Measurements from ENCODE around the gene PAWR.

Gene PAWR

DNA sequence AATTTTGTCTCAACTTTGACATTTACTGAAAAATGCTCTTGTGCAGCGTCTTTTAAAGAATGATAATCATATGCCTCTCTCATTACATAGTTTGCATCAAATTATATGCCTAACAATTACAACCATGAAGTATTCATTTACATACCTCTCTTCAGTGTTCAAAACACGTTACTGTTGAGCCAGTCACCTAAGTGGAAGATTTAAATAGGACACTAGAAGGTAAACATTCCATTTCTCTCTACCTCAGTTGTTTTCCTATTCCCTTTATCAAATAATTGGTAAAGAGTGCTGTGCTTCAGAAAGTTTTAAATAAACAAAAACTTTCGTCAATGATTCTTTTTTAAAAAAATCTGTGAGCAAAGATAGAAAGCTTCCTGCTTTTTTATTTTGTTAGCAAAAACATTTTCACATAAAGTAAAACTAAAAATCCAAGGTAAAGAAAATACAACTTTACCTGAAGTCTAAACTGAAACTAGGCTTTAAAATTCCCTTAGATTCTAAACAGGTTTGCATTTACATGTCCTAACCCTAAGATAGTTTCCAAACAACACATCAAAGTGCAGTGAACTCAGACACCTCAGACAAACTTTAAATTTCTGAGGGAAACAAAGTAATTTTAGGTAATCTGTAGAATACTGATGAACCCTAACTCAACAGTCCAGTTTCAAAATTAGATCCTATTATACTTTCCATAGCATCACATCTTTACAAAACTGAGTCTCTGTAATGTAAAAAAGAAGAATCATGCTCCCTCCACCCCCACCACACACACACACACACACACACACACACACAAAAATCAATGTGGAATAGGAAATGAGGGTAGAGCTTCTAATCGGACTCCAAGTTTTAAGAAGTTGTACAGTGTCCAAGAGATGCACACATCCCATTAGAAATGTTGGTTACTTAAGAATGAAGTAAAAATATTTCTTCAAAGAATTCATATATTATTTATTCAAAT lies 46.2 kb downstream of the PAWR start:
- Histone ChIP-seq H2BK5ac (ENCODE audit: low read depth, low read length, poor library complexity) (no peak overlapping the region), H3K27ac (ENCODE audit: low read depth, low read length) (no peak overlapping the region), H3K9me3 (ENCODE audit: insufficient read depth, low read depth, low read length) (no peaks in the 10 kb centered on the region), H3K14ac (ENCODE audit: low read length) (no peak overlapping the region), H2BK12ac (ENCODE audit: low read length) (no peak overlapping the region), H3K36me3 (ENCODE audit: control insufficient read depth in 1 of 2, insufficient read depth in 2 of 2, low read length in 2 of 2) (peaks cover 0 to 4% of the 10 kb centered on the region in 2 experiments), H2AK5ac (ENCODE audit: low read length) (no peak overlapping the region), H3K18ac (ENCODE audit: low read length) (no peak overlapping the region), H4K8ac (ENCODE audit: low read depth, low read length) (no peak overlapping the region), H3K79me1 (ENCODE audit: low read length) (no peaks in the 10 kb centered on the region), H3K79me2 (ENCODE audit: control insufficient read depth, insufficient read depth, low read length, poor library complexity) (peaks cover 6% of the 10 kb centered on the region), H2AFZ (ENCODE audit: insufficient read depth, low read length, poor library complexity) (no peak overlapping the region), H3K4me1 (ENCODE audit: control insufficient read depth in 1 of 2, insufficient read depth in 2 of 2, low read length in 2 of 2) (no peaks in the 10 kb centered on the region), H4K91ac (ENCODE audit: low read depth, low read length) (no peak overlapping the region), H3K23ac (ENCODE audit: low read length) (no peak overlapping the region), H2BK120ac (ENCODE audit: insufficient read depth, low read length, poor library complexity) (no peak overlapping the region), H3K4me3 (ENCODE audit: low read depth, low read length) (no peak overlapping the region), H3K9ac (ENCODE audit: low read length) (no peak overlapping the region), H3K27me3 (ENCODE audit: insufficient read depth, low read length) (no peaks in the 10 kb centered on the region), H3K4me2 (ENCODE audit: low read length) (no peak overlapping the region), H4K12ac (ENCODE audit: low read depth, low read length) (no peak overlapping the region), H3K4ac (ENCODE audit: low read depth, low read length) (no peak overlapping the region)
- DNase-seq, result no peak
- WGBS (ENCODE audit: extremely low coverage, insufficient coverage, insufficient read length), result no CpG with 5 or more reads among the region's 4 CpGs

DNA sequence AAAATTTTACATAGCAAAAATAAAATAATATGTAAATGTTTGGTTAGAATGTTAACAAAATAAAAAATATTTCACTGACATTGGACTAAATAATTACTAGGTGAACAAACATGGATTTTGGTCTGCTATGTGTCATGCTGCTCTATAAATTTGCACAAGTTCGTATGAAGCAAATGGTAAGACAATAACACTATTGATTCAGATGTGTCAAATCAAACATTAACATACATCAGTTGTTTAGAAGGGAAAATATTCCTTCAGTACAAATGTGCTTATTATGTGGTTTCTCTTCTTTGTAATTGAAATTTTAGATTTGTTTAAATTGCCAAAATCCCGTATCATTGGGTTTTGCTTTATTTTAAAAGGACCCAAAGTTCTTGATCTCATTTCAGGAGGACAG lies 46.9 kb downstream of the PAWR start:
- Histone ChIP-seq H2AK5ac (ENCODE audit: low read length) (no peak overlapping the region), H2BK12ac (ENCODE audit: low read length) (no peak overlapping the region), H3K4me1 (ENCODE audit: control insufficient read depth in 1 of 2, insufficient read depth in 2 of 2, low read length in 2 of 2) (no peaks in the 10 kb centered on the region), H3K4me3 (ENCODE audit: low read depth, low read length) (no peak overlapping the region), H3K27me3 (ENCODE audit: insufficient read depth, low read length) (no peaks in the 10 kb centered on the region), H4K12ac (ENCODE audit: low read depth, low read length) (no peak overlapping the region), H3K27ac (ENCODE audit: low read depth, low read length) (no peak overlapping the region), H3K79me2 (ENCODE audit: control insufficient read depth, insufficient read depth, low read length, poor library complexity) (peaks cover 4% of the 10 kb centered on the region), H3K4ac (ENCODE audit: low read depth, low read length) (no peak overlapping the region), H3K9ac (ENCODE audit: low read length) (no peak overlapping the region), H2BK120ac (ENCODE audit: insufficient read depth, low read length, poor library complexity) (no peak overlapping the region), H4K91ac (ENCODE audit: low read depth, low read length) (no peak overlapping the region), H3K4me2 (ENCODE audit: low read length) (no peak overlapping the region), H3K79me1 (ENCODE audit: low read length) (no peaks in the 10 kb centered on the region), H4K8ac (ENCODE audit: low read depth, low read length) (no peak overlapping the region), H3K36me3 (ENCODE audit: control insufficient read depth in 1 of 2, insufficient read depth in 2 of 2, low read length in 2 of 2) (peaks cover 0 to 3% of the 10 kb centered on the region in 2 experiments), H2AFZ (ENCODE audit: insufficient read depth, low read length, poor library complexity) (no peak overlapping the region), H3K9me3 (ENCODE audit: insufficient read depth, low read depth, low read length) (no peaks in the 10 kb centered on the region), H3K18ac (ENCODE audit: low read length) (no peak overlapping the region), H2BK5ac (ENCODE audit: low read depth, low read length, poor library complexity) (no peak overlapping the region), H3K23ac (ENCODE audit: low read length) (no peak overlapping the region), H3K14ac (ENCODE audit: low read length) (no peak overlapping the region)
- no CpG with 5 or more reads among the region's 2 CpGs for WGBS (ENCODE audit: extremely low coverage, insufficient coverage, insufficient read length)
- no peak for DNase-seq

- Histone ChIP-seq H2AK5ac (ENCODE audit: low read length) (no peak overlapping the region), H2BK12ac (ENCODE audit: low read length) (no peak overlapping the region), H3K79me2 (ENCODE audit: control insufficient read depth, insufficient read depth, low read length, poor library complexity) (peaks cover 2% of the 10 kb centered on the region), H3K27me3 (ENCODE audit: insufficient read depth, low read length) (no peaks in the 10 kb centered on the region), H4K12ac (ENCODE audit: low read depth, low read length) (no peak overlapping the region), H3K36me3 (ENCODE audit: control insufficient read depth in 1 of 2, insufficient read depth in 2 of 2, low read length in 2 of 2) (no peaks in the 10 kb centered on the region), H3K18ac (ENCODE audit: low read length) (no peak overlapping the region), H4K8ac (ENCODE audit: low read depth, low read length) (no peak overlapping the region), H3K23ac (ENCODE audit: low read length) (no peak overlapping the region), H3K14ac (ENCODE audit: low read length) (no peak overlapping the region), H3K4me2 (ENCODE audit: low read length) (no peak overlapping the region), H2BK5ac (ENCODE audit: low read depth, low read length, poor library complexity) (no peak overlapping the region), H3K4me3 (ENCODE audit: low read depth, low read length) (no peak overlapping the region), H3K79me1 (ENCODE audit: low read length) (no peaks in the 10 kb centered on the region), H3K4me1 (ENCODE audit: control insufficient read depth in 1 of 2, insufficient read depth in 2 of 2, low read length in 2 of 2) (no peaks in the 10 kb centered on the region), H4K91ac (ENCODE audit: low read depth, low read length) (no peak overlapping the region), H3K27ac (ENCODE audit: low read depth, low read length) (no peak overlapping the region), H3K9ac (ENCODE audit: low read length) (no peak overlapping the region), H2BK120ac (ENCODE audit: insufficient read depth, low read length, poor library complexity) (no peak overlapping the region), H3K9me3 (ENCODE audit: insufficient read depth, low read depth, low read length) (no peaks in the 10 kb centered on the region), H3K4ac (ENCODE audit: low read depth, low read length) (no peak overlapping the region), H2AFZ (ENCODE audit: insufficient read depth, low read length, poor library complexity) (no peak overlapping the region)
- DNase-seq, result no peak
- WGBS (ENCODE audit: extremely low coverage, insufficient coverage, insufficient read length), result no CpG with 5 or more reads among the region's 2 CpGs
These were observed 52.3 kb downstream of the PAWR start for GRCh38 chr12:79638490-79638889.

DNA sequence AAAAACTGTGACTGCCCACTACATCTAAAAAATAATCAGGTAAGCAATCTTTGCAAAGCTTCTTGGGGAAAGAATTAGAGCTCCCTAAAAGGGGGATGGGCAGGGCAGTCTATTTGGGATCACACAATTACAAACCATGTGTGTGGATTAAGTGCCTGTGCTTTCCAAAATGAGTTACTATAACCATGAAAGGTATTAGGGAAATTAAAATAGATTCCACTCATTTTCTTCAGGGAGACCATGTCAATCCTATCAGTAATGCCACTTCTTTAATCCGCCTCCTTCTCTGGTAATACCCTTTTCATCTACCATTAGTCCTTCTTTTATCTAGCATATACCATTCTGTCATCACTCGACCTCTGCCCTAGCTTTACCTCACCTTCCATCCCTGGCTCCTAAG lies 53.7 kb downstream of the PAWR start:
- Histone ChIP-seq H3K27me3 (ENCODE audit: insufficient read depth, low read length) (no peaks in the 10 kb centered on the region), H4K91ac (ENCODE audit: low read depth, low read length) (no peak overlapping the region), H3K79me1 (ENCODE audit: low read length) (no peaks in the 10 kb centered on the region), H3K4ac (ENCODE audit: low read depth, low read length) (no peak overlapping the region), H2AK5ac (ENCODE audit: low read length) (no peak overlapping the region), H2AFZ (ENCODE audit: insufficient read depth, low read length, poor library complexity) (no peak overlapping the region), H3K4me1 (ENCODE audit: control insufficient read depth in 1 of 2, insufficient read depth in 2 of 2, low read length in 2 of 2) (no peaks in the 10 kb centered on the region), H4K8ac (ENCODE audit: low read depth, low read length) (no peak overlapping the region), H2BK5ac (ENCODE audit: low read depth, low read length, poor library complexity) (no peak overlapping the region), H3K79me2 (ENCODE audit: control insufficient read depth, insufficient read depth, low read length, poor library complexity) (peaks cover 5% of the 10 kb centered on the region), H2BK120ac (ENCODE audit: insufficient read depth, low read length, poor library complexity) (no peak overlapping the region), H3K14ac (ENCODE audit: low read length) (no peak overlapping the region), H3K9ac (ENCODE audit: low read length) (no peak overlapping the region), H3K27ac (ENCODE audit: low read depth, low read length) (no peak overlapping the region), H3K4me3 (ENCODE audit: low read depth, low read length) (no peak overlapping the region), H2BK12ac (ENCODE audit: low read length) (no peak overlapping the region), H3K18ac (ENCODE audit: low read length) (no peak overlapping the region), H3K4me2 (ENCODE audit: low read length) (no peak overlapping the region), H4K12ac (ENCODE audit: low read depth, low read length) (no peak overlapping the region), H3K36me3 (ENCODE audit: control insufficient read depth in 1 of 2, insufficient read depth in 2 of 2, low read length in 2 of 2) (peaks cover 2 to 3% of the 10 kb centered on the region in 2 experiments), H3K9me3 (ENCODE audit: insufficient read depth, low read depth, low read length) (no peaks in the 10 kb centered on the region), H3K23ac (ENCODE audit: low read length) (no peak overlapping the region)
- no peak for DNase-seq
- no CpG with 5 or more reads among the region's 2 CpGs for WGBS (ENCODE audit: extremely low coverage, insufficient coverage, insufficient read length)

Data from trophoblast cell (in vitro differentiated cells and primary cell).